ENCODE results near the gene TSPAN11.

The TSPAN11 gene

GRCh38 chr12:31037931-31038330 lies 111.4 kb downstream of the TSPAN11 start:
- no peak for DNase-seq (ENCODE audit: extremely low read depth in 1 of 2, low read depth in 1 of 2)

- no peak for DNase-seq (ENCODE audit: extremely low read depth in 1 of 2, low read depth in 1 of 2)
Observed at GRCh38 chr12:31041033-31041564, 114.6 kb downstream of the TSPAN11 start.
